ENCODE data around the gene SAMD8.
"Not testable (repeated sequence)": the region's sequence is repeated elsewhere in the genome, so short reads cannot be mapped to it uniquely, and the experiment has no call there.

The SAMD8 gene

DNA sequence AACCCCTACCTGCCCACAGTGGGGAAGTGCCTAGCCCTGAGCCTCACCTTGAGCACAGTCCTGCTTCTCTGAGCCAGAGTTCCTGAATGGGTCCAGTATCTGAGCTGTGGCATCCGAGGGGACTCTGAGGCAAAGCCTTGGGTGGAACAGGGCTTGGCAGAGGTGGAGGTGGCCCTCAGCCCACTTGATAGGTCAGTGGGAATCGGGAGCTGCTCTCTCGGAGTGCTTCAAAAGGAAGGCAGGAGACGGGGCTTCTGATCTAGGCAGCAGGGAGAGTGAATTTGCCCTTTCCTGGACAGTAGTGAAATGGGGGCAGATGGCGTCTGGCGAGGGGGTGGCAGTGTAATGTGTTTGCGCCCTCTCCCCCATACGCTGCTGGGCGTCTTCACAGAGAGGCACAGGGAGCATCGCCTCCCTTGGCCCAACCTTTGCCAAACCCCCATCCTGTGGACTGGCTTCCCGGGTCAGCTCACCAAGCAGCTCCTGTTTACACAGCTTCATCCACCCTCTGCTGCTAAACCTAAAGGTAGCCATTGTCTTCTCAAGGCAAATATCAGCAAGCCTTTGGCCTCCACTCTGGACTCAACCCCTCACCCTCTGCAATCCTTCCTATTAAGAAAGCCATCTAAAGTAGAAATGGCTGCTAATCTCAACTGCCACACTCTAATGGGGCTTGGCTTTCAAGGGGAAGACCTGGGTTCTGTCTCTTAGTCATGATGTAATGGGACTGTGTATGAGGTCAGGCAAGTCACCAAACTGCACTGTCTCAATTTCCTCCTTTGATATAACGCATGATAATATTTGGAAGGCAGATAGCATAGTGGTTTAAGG, 78.0 kb downstream of the SAMD8 start:
- DNase-seq (ENCODE audit: low spot score) = no peak
- TF ChIP-seq, protein P1, sequence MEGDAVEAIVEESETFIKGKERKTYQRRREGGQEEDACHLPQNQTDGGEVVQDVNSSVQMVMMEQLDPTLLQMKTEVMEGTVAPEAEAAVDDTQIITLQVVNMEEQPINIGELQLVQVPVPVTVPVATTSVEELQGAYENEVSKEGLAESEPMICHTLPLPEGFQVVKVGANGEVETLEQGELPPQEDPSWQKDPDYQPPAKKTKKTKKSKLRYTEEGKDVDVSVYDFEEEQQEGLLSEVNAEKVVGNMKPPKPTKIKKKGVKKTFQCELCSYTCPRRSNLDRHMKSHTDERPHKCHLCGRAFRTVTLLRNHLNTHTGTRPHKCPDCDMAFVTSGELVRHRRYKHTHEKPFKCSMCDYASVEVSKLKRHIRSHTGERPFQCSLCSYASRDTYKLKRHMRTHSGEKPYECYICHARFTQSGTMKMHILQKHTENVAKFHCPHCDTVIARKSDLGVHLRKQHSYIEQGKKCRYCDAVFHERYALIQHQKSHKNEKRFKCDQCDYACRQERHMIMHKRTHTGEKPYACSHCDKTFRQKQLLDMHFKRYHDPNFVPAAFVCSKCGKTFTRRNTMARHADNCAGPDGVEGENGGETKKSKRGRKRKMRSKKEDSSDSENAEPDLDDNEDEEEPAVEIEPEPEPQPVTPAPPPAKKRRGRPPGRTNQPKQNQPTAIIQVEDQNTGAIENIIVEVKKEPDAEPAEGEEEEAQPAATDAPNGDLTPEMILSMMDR (IDR thresholded peaks at IDR 0.05; ENCODE audit: extremely low read depth, missing control alignments) = no peak

GRCh38 chr10:75191821-75192568, 80.5 kb downstream of the SAMD8 start:
- TF ChIP-seq, protein P1 (IDR thresholded peaks at IDR 0.05; ENCODE audit: extremely low read depth, missing control alignments) = no peak
- no peak for DNase-seq (ENCODE audit: low spot score)

DNA sequence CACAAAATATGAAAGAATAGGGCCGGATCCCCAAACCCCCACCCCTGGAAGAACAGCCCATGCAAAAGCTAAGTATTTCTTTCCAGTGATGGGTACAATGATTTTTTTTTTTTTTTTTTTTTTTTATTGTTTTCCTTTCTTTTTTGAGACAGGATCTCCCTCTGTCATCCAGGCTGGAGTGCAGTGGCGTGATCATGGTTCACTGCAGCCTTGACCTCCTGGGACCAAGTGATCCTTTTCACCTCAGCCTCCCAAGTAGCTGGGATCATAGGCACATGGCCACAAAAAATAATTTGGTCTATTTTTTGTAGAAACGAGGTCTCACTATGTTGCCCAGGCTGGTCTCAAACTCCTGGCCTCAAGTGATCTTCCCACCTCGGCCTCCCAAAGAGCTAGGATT, 83.2 kb downstream of the SAMD8 start:
- DNase-seq (ENCODE audit: low spot score) = not testable (repeated sequence)

GRCh38 chr10:75195035-75195763, 83.7 kb downstream of the SAMD8 start:
- DNase-seq (ENCODE audit: low spot score) = no peak

GRCh38 chr10:75197066-75197465, 85.6 kb downstream of the SAMD8 start:
- DNase-seq (ENCODE audit: low spot score) = no peak
- TF ChIP-seq, protein P1 (IDR thresholded peaks at IDR 0.05; ENCODE audit: extremely low read depth, missing control alignments) = no peak

More at GRCh38 chr10:75195035-75195763, 83.7 kb downstream of the SAMD8 start:
- TF ChIP-seq, protein P1 (IDR thresholded peaks at IDR 0.05; ENCODE audit: extremely low read depth, missing control alignments) = no peak

GRCh38 chr10:75197906-75198305, 86.5 kb downstream of the SAMD8 start:
- no peak for DNase-seq (ENCODE audit: low spot score)
- TF ChIP-seq, protein P1 (IDR thresholded peaks at IDR 0.05; ENCODE audit: extremely low read depth, missing control alignments) = no peak

GRCh38 chr10:75199949-75200348, 88.5 kb downstream of the SAMD8 start:
- DNase-seq (ENCODE audit: low spot score) = not testable (repeated sequence)

- TF ChIP-seq, protein P1 (IDR thresholded peaks at IDR 0.05; ENCODE audit: extremely low read depth, missing control alignments) = no peak
- no peak for DNase-seq (ENCODE audit: low spot score)
Observed at GRCh38 chr10:75201793-75202307, 90.4 kb downstream of the SAMD8 start.
